SK-N-SH treated with all-trans-retinoic acid at 6 μM for 48 hours (cell line): ENCODE data around the gene FLOT2.

ENCODE experiments used
- ATAC-seq: fragments of 200-7000 bp; cut with Tn5 transposase; 3 replicates; pipeline ENCODE4 v1.9.1; 2020; ENCODE audit warnings: mild to moderate bottlenecking, moderate library complexity
- ARNTL ChIP-seq: fragments of 450-650 bp; formaldehyde crosslinking; IDR thresholded peaks from 2 replicates; pipeline ENCODE4 v1.5.0; 2020; ENCODE audit warnings: low read depth, mild to moderate bottlenecking, moderate library complexity, borderline replicate concordance
- BACH2 ChIP-seq: fragments of 250-450 bp; sonication (Bioruptor Pico); IDR thresholded peaks from 2 replicates; pipeline ENCODE4 v1.9.0; 2021; ENCODE audit warnings: mild to moderate bottlenecking, borderline replicate concordance
- CREB5 ChIP-seq: fragments of 250-450 bp; sonication (Bioruptor Pico); IDR thresholded peaks from 2 replicates; pipeline ENCODE4 v1.5.1; 2020; ENCODE audit warnings: low read depth, mild to moderate bottlenecking, moderate library complexity
- CSDC2 ChIP-seq: fragments of 250-450 bp; sonication (Bioruptor Pico); IDR thresholded peaks from 2 replicates; pipeline ENCODE4 v1.5.0; 2020; ENCODE audit warnings: mild to moderate bottlenecking, moderate library complexity
- CSRNP3 ChIP-seq: fragments of 250-450 bp; sonication (Bioruptor Pico); IDR thresholded peaks from 2 replicates; pipeline ENCODE4 v1.5.1; 2021; ENCODE audit warnings: mild to moderate bottlenecking, moderate library complexity
- ESRRG ChIP-seq: fragments of 250-450 bp; sonication (Bioruptor Pico); IDR thresholded peaks from 2 replicates; pipeline ENCODE4 v1.6.1; 2021; ENCODE audit warnings: mild to moderate bottlenecking
- GLIS3 ChIP-seq: fragments of 250-450 bp; sonication (Bioruptor Pico); IDR thresholded peaks from 2 replicates; pipeline ENCODE4 v1.5.0; 2020; ENCODE audit warnings: mild to moderate bottlenecking, moderate library complexity
- ISL1 ChIP-seq: fragments of 250-450 bp; sonication (Bioruptor Pico); IDR thresholded peaks from 2 replicates; pipeline ENCODE4 v2.1.2; 2022; ENCODE audit warnings: mild to moderate bottlenecking, moderate library complexity
- POU6F1 ChIP-seq: fragments of 250-450 bp; sonication (Bioruptor Pico); IDR thresholded peaks from 2 replicates; pipeline ENCODE4 v1.8.0; 2021; ENCODE audit warnings: low read depth, mild to moderate bottlenecking, moderate library complexity, borderline replicate concordance
- PPARA ChIP-seq: fragments of 250-450 bp; sonication (Bioruptor Pico); IDR thresholded peaks from 2 replicates; pipeline ENCODE4 v1.5.0; 2020; ENCODE audit warnings: mild to moderate bottlenecking, borderline replicate concordance
- RARB ChIP-seq: fragments of 250-450 bp; sonication (Bioruptor Pico); IDR thresholded peaks from 2 replicates; pipeline ENCODE4 v1.8.0; 2021; ENCODE audit warnings: mild to moderate bottlenecking, moderate library complexity
- SNAI2 ChIP-seq: fragments of 250-450 bp; sonication (Bioruptor Pico); IDR thresholded peaks from 2 replicates; pipeline ENCODE4 v1.5.0; 2020; ENCODE audit warnings: mild to moderate bottlenecking, moderate library complexity
- TCF4 ChIP-seq: fragments of 250-450 bp; sonication (Bioruptor Pico); IDR thresholded peaks from 2 replicates; pipeline ENCODE4 v1.8.0; 2021; ENCODE audit warnings: mild to moderate bottlenecking, moderate library complexity, borderline replicate concordance
- TOX ChIP-seq: fragments of 250-450 bp; sonication (Bioruptor Pico); IDR thresholded peaks from 2 replicates; pipeline ENCODE4 v1.8.0; 2021; ENCODE audit warnings: mild to moderate bottlenecking, moderate library complexity, borderline replicate concordance
- TSHZ2 ChIP-seq: fragments of 250-450 bp; sonication (Bioruptor Pico); IDR thresholded peaks from 2 replicates; pipeline ENCODE4 v1.5.0; 2020; ENCODE audit warnings: mild to moderate bottlenecking, moderate library complexity
- ZC3H10 ChIP-seq: fragments of 250-450 bp; sonication (Bioruptor Pico); IDR thresholded peaks from 2 replicates; pipeline ENCODE4 v1.5.1; 2021; ENCODE audit warnings: mild to moderate bottlenecking, moderate library complexity
- ZFP3 ChIP-seq: fragments of 250-450 bp; sonication (Bioruptor Pico); IDR thresholded peaks from 2 replicates; pipeline ENCODE4 v1.5.0; 2020; ENCODE audit warnings: mild to moderate bottlenecking, moderate library complexity
- ZFP30 ChIP-seq: fragments of 450-650 bp; formaldehyde crosslinking; IDR thresholded peaks from 2 replicates; pipeline ENCODE4 v1.5.0; 2022; ENCODE audit warnings: mild to moderate bottlenecking, moderate library complexity
- ZNF70 ChIP-seq: fragments of 450-650 bp; formaldehyde crosslinking; IDR thresholded peaks from 2 replicates; pipeline ENCODE4 v1.5.0; 2020; ENCODE audit warnings: mild to moderate bottlenecking, moderate library complexity
- ZNF8 ChIP-seq: fragments of 450-650 bp; formaldehyde crosslinking; IDR thresholded peaks from 2 replicates; pipeline ENCODE4 v1.5.0; 2020; ENCODE audit warnings: mild to moderate bottlenecking, moderate library complexity

The FLOT2 gene

GRCh38 chr17:28885951-28886350 lies 11.6 kb downstream of the FLOT2 start:
- TF ChIP-seq TOX (CRISPR knock-in tag) (no peak), TCF4 (no peak), ZFP3 (CRISPR knock-in tag) (no peak), GLIS3 (CRISPR knock-in tag) (no peak), ZFP30 (CRISPR knock-in tag) (no peak), ISL1 (CRISPR knock-in tag) (no peak), CSDC2 (CRISPR knock-in tag) (no peak), BACH2 (CRISPR knock-in tag) (no peak), CREB5 (no peak)
- ATAC-seq = no peak

- TF ChIP-seq ARNTL (no peak), BACH2 (CRISPR knock-in tag) (no peak), ZNF70 (no peak), PPARA (CRISPR knock-in tag) (no peak), TCF4 (no peak), ESRRG (CRISPR knock-in tag) (no peak), ZC3H10 (no peak), CREB5 (no peak), GLIS3 (CRISPR knock-in tag) (no peak), CSRNP3 (no peak), POU6F1 (CRISPR knock-in tag) (no peak), CSDC2 (CRISPR knock-in tag) (no peak), TSHZ2 (CRISPR knock-in tag) (no peak), RARB (CRISPR knock-in tag) (no peak)
- ATAC-seq = no peak
Observed at GRCh38 chr17:28885363-28885762, 12.2 kb downstream of the FLOT2 start.

GRCh38 chr17:28883967-28884702 lies 13.4 kb downstream of the FLOT2 start:
- ATAC-seq = no peak
- no peak for TF ChIP-seq RARB (CRISPR knock-in tag)
- no peak for TF ChIP-seq TSHZ2 (CRISPR knock-in tag)
- TF ChIP-seq TOX (CRISPR knock-in tag) = no peak
- TF ChIP-seq CSRNP3 = no peak
- TF ChIP-seq ZNF70 = no peak
- no peak for TF ChIP-seq POU6F1 (CRISPR knock-in tag)
- no peak for TF ChIP-seq BACH2 (CRISPR knock-in tag)
- no peak for TF ChIP-seq SNAI2 (CRISPR knock-in tag)
- no peak for TF ChIP-seq ARNTL
- no peak for TF ChIP-seq ZFP30 (CRISPR knock-in tag)
- TF ChIP-seq ZNF8 (CRISPR knock-in tag) = no peak
- TF ChIP-seq ESRRG (CRISPR knock-in tag) = no peak
- TF ChIP-seq ZFP3 (CRISPR knock-in tag) = no peak
- no peak for TF ChIP-seq ZC3H10
- no peak for TF ChIP-seq PPARA (CRISPR knock-in tag)
